RKO (cell line): ENCODE measurements around the gene SPIB.

Experiments used
- DNase-seq: peaks from one replicate; pipeline ENCODE4 v3.0.0-alpha.2; 2016; ENCODE audit warnings: low spot score

SPIB gene

GRCh38 chr19:50444059-50444458 lies 25.3 kb downstream of the SPIB start:
- no peak for DNase-seq

GRCh38 chr19:50447053-50447452 lies 28.3 kb downstream of the SPIB start:
- no peak for DNase-seq

DNA sequence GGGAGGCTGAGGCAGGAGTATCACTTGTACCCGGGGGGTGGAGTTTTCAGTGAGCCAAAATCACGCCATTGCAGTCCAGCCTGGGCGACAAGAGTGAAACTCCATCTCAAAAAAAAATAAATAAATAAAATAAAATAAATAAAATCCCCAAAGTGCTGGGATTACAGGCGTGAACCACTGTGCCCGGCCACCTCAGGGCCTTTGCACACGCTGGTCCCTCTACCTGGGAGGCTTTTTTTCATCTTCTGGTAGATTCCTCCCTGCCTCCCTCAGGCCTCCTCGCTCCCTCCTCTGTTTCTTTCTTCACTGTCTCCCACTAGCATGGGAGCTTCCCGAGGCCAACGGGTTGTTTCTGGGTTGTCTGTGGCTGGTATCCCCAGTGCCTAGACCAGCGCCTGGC lies 29.0 kb downstream of the SPIB start:
- DNase-seq: no peak

- no peak for DNase-seq
These were observed 30.6 kb downstream of the SPIB start for GRCh38 chr19:50449236-50449899.

GRCh38 chr19:50450369-50451222 lies 31.9 kb downstream of the SPIB start:
- DNase-seq: no peak

- no peak for DNase-seq
These were observed 32.4 kb downstream of the SPIB start for GRCh38 chr19:50451223-50451534.

GRCh38 chr19:50453243-50453642 lies 34.5 kb downstream of the SPIB start:
- no peak for DNase-seq

DNA sequence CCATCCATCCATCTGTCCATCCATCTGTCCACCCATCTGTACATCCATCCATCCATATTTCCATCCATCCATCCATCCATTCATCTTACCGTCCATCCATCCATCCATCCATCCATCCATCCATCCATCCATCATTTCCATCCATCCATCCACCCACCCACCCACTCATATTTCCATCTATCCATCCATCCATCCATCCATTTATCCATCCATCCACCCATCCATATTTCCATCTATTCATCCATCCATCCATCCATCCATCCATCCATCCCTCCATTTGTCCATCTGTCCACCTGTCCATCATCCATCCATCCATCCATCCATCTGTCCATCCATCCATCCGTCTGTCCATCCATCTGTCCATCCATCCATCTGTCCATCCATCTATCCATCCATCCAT lies 37.3 kb downstream of the SPIB start:
- DNase-seq: no peak

DNA sequence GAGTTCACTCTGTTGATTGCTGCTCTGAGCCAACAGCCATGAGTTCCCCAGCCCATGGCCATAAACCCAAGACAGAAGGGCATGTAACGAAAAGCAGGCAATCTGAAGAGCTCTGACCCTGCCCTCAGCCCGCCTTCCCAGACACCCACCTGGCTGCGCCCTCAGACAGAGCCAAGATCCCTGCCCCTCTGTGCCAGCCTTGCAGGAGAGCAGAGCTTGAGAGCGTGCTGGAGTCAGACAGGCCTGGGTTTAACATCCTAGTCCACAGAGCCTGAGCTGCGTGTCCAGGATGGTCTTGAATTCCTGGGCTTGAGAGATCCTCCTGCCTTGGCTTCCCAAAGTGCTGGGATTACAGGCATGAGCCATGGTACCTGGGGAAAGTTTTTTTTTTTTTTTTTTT lies 38.6 kb downstream of the SPIB start:
- DNase-seq: no peak

- DNase-seq: no peak
These were observed 39.8 kb downstream of the SPIB start for GRCh38 chr19:50458396-50459066.

DNA sequence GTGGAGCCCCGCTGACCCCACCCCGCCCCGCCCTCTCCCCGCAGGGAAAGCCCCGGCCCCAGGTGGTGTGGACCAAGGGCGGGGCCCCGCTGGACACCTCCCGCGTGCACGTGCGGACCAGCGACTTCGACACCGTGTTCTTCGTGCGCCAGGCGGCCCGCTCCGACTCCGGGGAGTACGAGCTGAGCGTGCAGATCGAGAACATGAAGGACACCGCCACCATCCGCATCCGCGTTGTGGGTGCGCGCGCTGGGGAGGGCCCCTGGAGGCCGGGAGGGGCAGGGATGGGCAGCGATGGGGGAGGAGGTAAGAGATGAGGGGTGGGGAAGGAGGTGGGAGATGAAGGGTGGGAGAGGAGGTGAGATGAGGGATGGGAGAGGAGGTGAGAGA lies 40.3 kb downstream of the SPIB start:
- no peak for DNase-seq

DNA sequence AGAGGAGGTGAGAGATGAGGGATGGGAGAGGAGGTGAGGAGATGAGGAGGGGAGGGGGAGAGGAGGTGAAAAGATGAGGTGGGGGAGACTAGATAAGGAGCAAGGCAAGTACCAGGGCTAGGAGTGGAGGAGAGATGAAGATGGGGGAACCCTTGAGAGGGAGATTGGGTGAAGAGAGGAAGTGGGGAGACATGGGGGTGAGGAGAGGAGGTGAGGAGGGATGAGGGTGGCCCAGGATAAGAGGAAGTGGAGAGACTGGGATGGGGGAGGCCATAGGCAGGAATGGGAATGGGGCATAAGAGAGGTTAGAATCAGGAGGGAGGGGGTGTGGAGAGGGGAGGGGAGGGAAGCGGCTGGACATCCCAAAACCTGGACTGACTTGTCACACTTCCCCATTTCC lies 40.9 kb downstream of the SPIB start:
- no peak for DNase-seq

- DNase-seq: peak; percentile 51
These were observed 41.5 kb downstream of the SPIB start for GRCh38 chr19:50460161-50460765.

- peak; percentile 72 for DNase-seq
These were observed 42.5 kb downstream of the SPIB start for GRCh38 chr19:50461066-50461875.

DNA sequence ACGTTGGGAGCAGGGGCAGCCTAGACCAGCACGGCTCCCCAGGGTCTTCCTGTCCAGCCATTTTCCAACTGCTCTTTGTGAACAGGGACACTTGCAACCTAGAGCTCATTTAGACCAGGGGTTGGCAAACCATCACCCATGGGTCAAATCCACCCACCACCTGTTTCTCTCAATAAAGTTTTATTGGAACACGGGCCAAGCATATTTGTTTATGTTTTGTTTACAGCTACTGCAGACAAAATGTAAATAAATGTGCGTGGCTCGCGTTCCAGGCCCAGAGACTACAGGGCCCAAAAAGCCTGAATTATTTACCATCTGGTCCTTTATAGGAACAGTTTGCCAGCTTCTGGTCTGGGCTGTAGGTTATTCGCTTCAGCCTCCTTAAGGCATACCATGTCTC lies 44.2 kb downstream of the SPIB start:
- DNase-seq: no peak

- no peak for DNase-seq
These were observed 45.6 kb downstream of the SPIB start for GRCh38 chr19:50464348-50464747.

DNA sequence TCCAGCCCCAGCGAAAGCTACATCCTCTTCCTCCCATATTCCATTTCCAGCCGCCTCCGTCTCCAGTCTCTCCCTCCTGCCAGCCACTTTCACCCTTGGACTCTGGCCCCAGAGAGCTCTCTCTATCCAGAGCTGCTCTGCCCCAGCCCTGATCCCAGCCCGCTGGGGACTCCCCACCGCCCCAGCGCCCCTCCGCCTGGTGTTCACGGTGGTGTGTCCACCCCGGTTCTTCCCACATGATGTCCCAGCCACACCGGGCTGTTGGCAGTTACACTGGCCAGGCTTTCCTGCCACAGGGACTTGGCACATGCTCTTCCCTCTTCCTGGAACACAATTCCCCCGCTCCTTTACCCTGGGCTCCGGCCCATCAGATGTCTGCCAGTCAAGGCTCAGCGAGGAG lies 46.3 kb downstream of the SPIB start:
- DNase-seq: no peak

DNA sequence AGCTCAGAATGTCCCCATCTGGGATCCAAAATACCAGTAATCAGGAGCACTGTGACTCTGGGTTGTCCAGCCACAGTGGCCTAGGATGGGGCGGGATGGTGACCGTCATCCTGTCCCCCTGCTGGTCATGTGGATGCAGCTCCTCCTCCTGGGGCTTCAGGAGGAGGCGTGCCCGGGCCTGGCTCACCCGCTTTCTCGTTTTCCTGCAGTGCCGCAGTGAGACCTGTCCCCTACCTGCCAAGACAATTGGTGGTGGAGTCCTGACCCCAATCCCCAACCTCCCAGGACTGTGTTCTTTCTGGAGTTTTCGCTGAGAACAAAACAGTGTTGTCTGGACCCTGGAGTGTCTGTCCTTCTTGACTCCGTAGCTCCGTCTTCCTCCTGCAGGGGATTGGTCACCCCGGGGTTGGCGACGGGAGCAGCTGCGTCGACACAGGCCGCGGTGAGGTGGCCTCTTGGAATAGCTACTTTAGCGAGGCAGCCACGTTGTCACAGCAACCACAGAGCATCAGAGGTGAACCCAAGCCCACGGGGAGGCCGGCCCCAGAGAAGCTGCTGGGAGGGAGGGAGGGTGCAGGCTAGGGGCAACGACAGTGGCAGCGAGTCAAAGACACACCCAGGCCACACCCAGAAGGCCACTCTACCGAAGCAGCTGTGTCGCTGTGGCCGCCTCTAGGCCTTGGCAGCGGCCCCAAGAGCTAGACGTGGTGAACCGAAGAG lies 47.4 kb downstream of the SPIB start:
- DNase-seq: no peak

GRCh38 chr19:50466706-50467039 lies 47.9 kb downstream of the SPIB start:
- no peak for DNase-seq

DNA sequence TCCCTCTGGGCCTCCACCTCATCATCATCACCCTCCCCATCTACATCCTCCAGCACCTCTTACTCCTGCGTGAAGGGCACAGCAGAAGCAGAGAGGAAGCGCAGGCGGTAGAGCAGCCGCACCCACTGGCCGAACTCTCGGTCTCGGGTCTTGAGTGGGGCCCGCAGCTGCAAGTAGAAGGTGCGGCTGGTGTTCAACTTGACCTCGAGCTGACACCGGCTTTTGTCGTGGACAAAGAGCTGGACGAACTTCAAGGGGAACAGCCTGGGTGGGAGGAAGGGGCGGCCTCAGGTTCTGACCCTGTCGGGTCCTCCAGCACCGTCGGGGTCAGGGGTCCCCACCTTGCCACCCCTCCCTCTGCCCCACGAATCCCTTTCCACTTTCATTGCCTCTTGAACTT lies 48.8 kb downstream of the SPIB start:
- no peak for DNase-seq

- no peak for DNase-seq
These were observed 50.1 kb downstream of the SPIB start for GRCh38 chr19:50468818-50469217.
